ENCODE data around the gene NEDD4. TPM values are rescaled to one million over a fixed set of nuclear protein-coding genes. Genes with fewer than 3 reads are reported as not detected.

NEDD4 gene
- total and polyA plus RNA-seq, 7 donors, result 3.2 to 28.6 (median 19.4) TPM

- WGBS, 2 donors, result 93 to 95% methylated on average over 2 of the region's 2 CpGs
- Histone ChIP-seq H3K27ac (no peak overlapping the region), H3K27me3 (no peaks in the 10 kb centered on the region), H3K4me3 (no peak overlapping the region), H3K9me3 (no peaks in the 10 kb centered on the region), H3K36me3 (no peaks in the 10 kb centered on the region), H3K4me1 (peaks cover 0 to 23% (median 18%) of the 10 kb centered on the region in 4 donors)
- DNase-seq, result no peak
- TF ChIP-seq POLR2A (IDR thresholded peaks at IDR 0.05), result no peak
- intact Hi-C loops (cut with DNase I), result loop anchor here (5.0 kb wide), 3 partner anchors 52 to 252 kb away; partner anchors contain the start of gene RFX7
Observed at GRCh38 chr15:55990516-55990915, 2.9 kb downstream of the NEDD4 start.

GRCh38 chr15:55989383-55989782 is 4.0 kb downstream of the NEDD4 start:
- Histone ChIP-seq H3K4me3 (no peak overlapping the region), H3K4me1 (peaks cover 0 to 20% (median 16%) of the 10 kb centered on the region in 4 donors), H3K36me3 (no peaks in the 10 kb centered on the region), H3K9me3 (no peaks in the 10 kb centered on the region), H3K27me3 (no peaks in the 10 kb centered on the region), H3K27ac (no peak overlapping the region)
- DNase-seq, result no peak
- no peak for TF ChIP-seq EP300 (IDR thresholded peaks at IDR 0.05)
- WGBS, 2 donors, result 76 to 92% methylated on average over 2 of the region's 2 CpGs
- intact Hi-C loops (cut with DNase I), result no loop called here

GRCh38 chr15:55981582-55982249 is 11.7 kb downstream of the NEDD4 start:
- TF ChIP-seq CTCF (IDR thresholded peaks at IDR 0.05) (no peak), POLR2AphosphoS5 (IDR thresholded peaks at IDR 0.05) (no peak), POLR2A (IDR thresholded peaks at IDR 0.05) (no peak), EP300 (IDR thresholded peaks at IDR 0.05) (no peak)
- no peak for DNase-seq
- intact Hi-C loops (cut with DNase I), result no loop called here
- no peaks in the 10 kb centered on the region for H3K27me3 ChIP-seq
- no peak overlapping the region for H3K4me3 ChIP-seq
- no peaks in the 10 kb centered on the region for H3K4me1 ChIP-seq
- no peaks in the 10 kb centered on the region for H3K36me3 ChIP-seq
- H3K9me3 ChIP-seq, result no peaks in the 10 kb centered on the region
- H3K27ac ChIP-seq, result no peak overlapping the region
- 64 to 83% methylated on average over 2 of the region's 2 CpGs for WGBS, 2 donors

- Histone ChIP-seq H3K27me3 (no peaks in the 10 kb centered on the region), H3K4me1 (no peaks in the 10 kb centered on the region), H3K27ac (no peak overlapping the region), H3K4me3 (no peak overlapping the region), H3K36me3 (no peaks in the 10 kb centered on the region), H3K9me3 (no peaks in the 10 kb centered on the region)
- DNase-seq, result no peak
- intact Hi-C loops (cut with DNase I), result no loop called here
- WGBS, 2 donors, result 90 to 94% methylated on average over 4 of the region's 4 CpGs
- TF ChIP-seq POLR2A (IDR thresholded peaks at IDR 0.05), result no peak
- TF ChIP-seq EP300 (IDR thresholded peaks at IDR 0.05), result no peak
- no peak for TF ChIP-seq CTCF (IDR thresholded peaks at IDR 0.05)
- TF ChIP-seq POLR2AphosphoS5 (IDR thresholded peaks at IDR 0.05), result no peak
Observed at GRCh38 chr15:55980511-55980910, 12.9 kb downstream of the NEDD4 start.

GRCh38 chr15:55977231-55977630 is 16.2 kb downstream of the NEDD4 start:
- DNase-seq, result no peak

More at GRCh38 chr15:55977231-55977630, 16.2 kb downstream of the NEDD4 start:
- intact Hi-C loops (cut with DNase I), result no loop called here
- H3K27ac ChIP-seq, result no peak overlapping the region
- H3K4me1 ChIP-seq, result no peaks in the 10 kb centered on the region
- no peaks in the 10 kb centered on the region for H3K9me3 ChIP-seq
- TF ChIP-seq POLR2A (IDR thresholded peaks at IDR 0.05), result no peak
- TF ChIP-seq POLR2AphosphoS5 (IDR thresholded peaks at IDR 0.05), result no peak
- no peak for TF ChIP-seq CTCF (IDR thresholded peaks at IDR 0.05)
- no peak for TF ChIP-seq EP300 (IDR thresholded peaks at IDR 0.05)
- no peak overlapping the region for H3K4me3 ChIP-seq
- no peaks in the 10 kb centered on the region for H3K27me3 ChIP-seq
- 90 to 94% methylated on average over 1 of the region's 1 CpG for WGBS, 2 donors
- H3K36me3 ChIP-seq, result no peaks in the 10 kb centered on the region
